ENCODE measurements around the gene IL17B.

- no peak for TF ChIP-seq CTCF (IDR thresholded peaks at IDR 0.05)
- no peak for TF ChIP-seq POLR2A (IDR thresholded peaks at IDR 0.05)
These were observed 3.0 kb downstream of the IL17B start for GRCh38 chr5:149376104-149376503.

Measured in Peyer's patch (tissue), 4 donors.